ENCODE results near the gene SPZ1. TPM values are rescaled to one million over a fixed set of nuclear protein-coding genes. Genes with fewer than 3 reads are reported as not detected.

SPZ1 gene
- total RNA-seq, 4 donors from 2014 or later, result not detected

GRCh38 chr5:80318212-80318611 is 1.6 kb upstream of the SPZ1 start:
- TF ChIP-seq, protein P1, sequence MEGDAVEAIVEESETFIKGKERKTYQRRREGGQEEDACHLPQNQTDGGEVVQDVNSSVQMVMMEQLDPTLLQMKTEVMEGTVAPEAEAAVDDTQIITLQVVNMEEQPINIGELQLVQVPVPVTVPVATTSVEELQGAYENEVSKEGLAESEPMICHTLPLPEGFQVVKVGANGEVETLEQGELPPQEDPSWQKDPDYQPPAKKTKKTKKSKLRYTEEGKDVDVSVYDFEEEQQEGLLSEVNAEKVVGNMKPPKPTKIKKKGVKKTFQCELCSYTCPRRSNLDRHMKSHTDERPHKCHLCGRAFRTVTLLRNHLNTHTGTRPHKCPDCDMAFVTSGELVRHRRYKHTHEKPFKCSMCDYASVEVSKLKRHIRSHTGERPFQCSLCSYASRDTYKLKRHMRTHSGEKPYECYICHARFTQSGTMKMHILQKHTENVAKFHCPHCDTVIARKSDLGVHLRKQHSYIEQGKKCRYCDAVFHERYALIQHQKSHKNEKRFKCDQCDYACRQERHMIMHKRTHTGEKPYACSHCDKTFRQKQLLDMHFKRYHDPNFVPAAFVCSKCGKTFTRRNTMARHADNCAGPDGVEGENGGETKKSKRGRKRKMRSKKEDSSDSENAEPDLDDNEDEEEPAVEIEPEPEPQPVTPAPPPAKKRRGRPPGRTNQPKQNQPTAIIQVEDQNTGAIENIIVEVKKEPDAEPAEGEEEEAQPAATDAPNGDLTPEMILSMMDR (IDR thresholded peaks at IDR 0.05), result no peak
- TF ChIP-seq POLR2A (IDR thresholded peaks at IDR 0.05), result no peak
- no peak for TF ChIP-seq EP300 (IDR thresholded peaks at IDR 0.05; ENCODE audit: low read depth)
- TF ChIP-seq POLR2AphosphoS5 (IDR thresholded peaks at IDR 0.05), result no peak
- no peaks in the 10 kb centered on the region for H3K27me3 ChIP-seq
- 25 to 61% methylated on average over 1 of the region's 1 CpG for WGBS, 2 donors (ENCODE audit: low coverage in 1 of 2)
- in situ Hi-C loops (cut with MboI; ENCODE audit: low pct_ligation_motif_present in 1 of 4, low pct_unique_long_range_greater_than_20kb in 1 of 4, low sequenced_read_pairs in 3 of 4), result no loop called here
- no peak overlapping the region for H3K27ac ChIP-seq
- no peaks in the 10 kb centered on the region for H3K9me3 ChIP-seq
- intact Hi-C loops (cut with DNase I; ENCODE audit: low total_unique reads), result no loop called here
- no peak for DNase-seq
- no peaks in the 10 kb centered on the region for H3K36me3 ChIP-seq
- no peak overlapping the region for H3K4me3 ChIP-seq
- H3K4me1 ChIP-seq, result no peaks in the 10 kb centered on the region

DNA sequence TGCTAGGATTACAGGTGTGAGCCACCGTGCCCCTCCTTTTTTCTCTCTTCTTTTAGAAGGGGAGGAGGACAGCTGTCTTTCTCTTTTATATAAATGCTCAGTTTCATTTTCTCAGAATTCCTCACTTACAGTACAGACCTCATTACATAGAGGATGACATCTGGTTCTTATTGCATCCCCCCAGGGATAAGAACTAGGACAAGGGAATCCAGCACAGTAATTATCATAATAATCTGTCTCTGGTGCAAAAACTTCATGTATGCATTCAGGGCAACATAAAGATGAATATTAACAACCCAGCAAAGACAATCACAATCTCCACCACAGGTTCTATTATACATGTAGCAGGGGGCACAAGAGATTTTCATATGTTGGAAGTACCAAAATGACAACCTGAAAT is 5.1 kb downstream of the SPZ1 start:
- WGBS, 2 donors (ENCODE audit: low coverage in 1 of 2), result 88 to 100% methylated on average over 1 of the region's 1 CpG
- Histone ChIP-seq H3K4me1 (no peaks in the 10 kb centered on the region), H3K27me3 (no peaks in the 10 kb centered on the region), H3K9me3 (no peaks in the 10 kb centered on the region), H3K4me3 (no peak overlapping the region), H3K36me3 (no peaks in the 10 kb centered on the region), H3K27ac (no peak overlapping the region)
- in situ Hi-C loops (cut with MboI; ENCODE audit: low pct_ligation_motif_present in 1 of 4, low pct_unique_long_range_greater_than_20kb in 1 of 4, low sequenced_read_pairs in 3 of 4), result no loop called here
- intact Hi-C loops (cut with DNase I; ENCODE audit: low total_unique reads), result no loop called here
- TF ChIP-seq, protein P1 (IDR thresholded peaks at IDR 0.05), result no peak
- TF ChIP-seq POLR2AphosphoS5 (IDR thresholded peaks at IDR 0.05), result no peak
- TF ChIP-seq POLR2A (IDR thresholded peaks at IDR 0.05), result no peak
- no peak for TF ChIP-seq EP300 (IDR thresholded peaks at IDR 0.05; ENCODE audit: low read depth)
- no peak for DNase-seq

GRCh38 chr5:80326468-80326867 is 6.7 kb downstream of the SPZ1 start:
- no peak for DNase-seq
- in situ Hi-C loops (cut with MboI; ENCODE audit: low pct_ligation_motif_present in 1 of 4, low pct_unique_long_range_greater_than_20kb in 1 of 4, low sequenced_read_pairs in 3 of 4), result no loop called here
- H3K4me3 ChIP-seq, result no peak overlapping the region
- intact Hi-C loops (cut with DNase I; ENCODE audit: low total_unique reads), result no loop called here
- no peaks in the 10 kb centered on the region for H3K4me1 ChIP-seq
- H3K36me3 ChIP-seq, result no peaks in the 10 kb centered on the region
- no peaks in the 10 kb centered on the region for H3K27me3 ChIP-seq
- 55 to 100% methylated on average over 1 of the region's 1 CpG for WGBS, 2 donors (ENCODE audit: low coverage in 1 of 2)
- no peak overlapping the region for H3K27ac ChIP-seq
- TF ChIP-seq, protein P1 (IDR thresholded peaks at IDR 0.05), result no peak
- no peak for TF ChIP-seq EP300 (IDR thresholded peaks at IDR 0.05; ENCODE audit: low read depth)
- no peak for TF ChIP-seq POLR2A (IDR thresholded peaks at IDR 0.05)
- TF ChIP-seq POLR2AphosphoS5 (IDR thresholded peaks at IDR 0.05), result no peak
- no peaks in the 10 kb centered on the region for H3K9me3 ChIP-seq

- TF ChIP-seq, protein P1 (IDR thresholded peaks at IDR 0.05), result no peak
- no peak for TF ChIP-seq POLR2AphosphoS5 (IDR thresholded peaks at IDR 0.05)
- TF ChIP-seq EP300 (IDR thresholded peaks at IDR 0.05; ENCODE audit: low read depth), result no peak
- TF ChIP-seq POLR2A (IDR thresholded peaks at IDR 0.05), result no peak
- Histone ChIP-seq H3K4me3 (no peak overlapping the region), H3K9me3 (no peaks in the 10 kb centered on the region), H3K27me3 (no peaks in the 10 kb centered on the region), H3K27ac (no peak overlapping the region), H3K4me1 (no peaks in the 10 kb centered on the region), H3K36me3 (no peaks in the 10 kb centered on the region)
- intact Hi-C loops (cut with DNase I; ENCODE audit: low total_unique reads) (no loop called here), in situ Hi-C loops (cut with MboI; ENCODE audit: low pct_ligation_motif_present in 1 of 4, low pct_unique_long_range_greater_than_20kb in 1 of 4, low sequenced_read_pairs in 3 of 4) (no loop called here)
- DNase-seq, result no peak
- WGBS, 2 donors (ENCODE audit: low coverage in 1 of 2), result 66 to 69% methylated on average over 7 of the region's 7 CpGs
Measured at GRCh38 chr5:80337379-80337778, 17.6 kb downstream of the SPZ1 start.
